K562 (cell line): ENCODE results near the gene TENM3. TPM values are rescaled to one million over a fixed set of nuclear protein-coding genes. Genes with fewer than 3 reads are reported as not detected.

Experiments
- ATAC-seq: fragments of 200-7000 bp; cut with Tn5 transposase; 3 replicates; pipeline ENCODE4 v1.9.1; 2020; ENCODE audit warnings: moderate library complexity
- BruUV-seq: library from RNA; stranded (reverse); fragments of 400-500 nt; replicated peaks from 2 replicates; lab custom pipeline; 2021; lab: Mats Ljungman, UMichigan
- CTCF ChIA-PET: fragments of 300-600 bp; formaldehyde crosslinking; extraction: SDS; loops from one replicate; lab custom pipeline; 2021; ENCODE audit warnings: low intra/inter-chr PET ratio; lab: Yijun Ruan, JAX
- POLR2A ChIA-PET: fragments of 300-600, 350-650 bp; sonication (Branson Sonifier 250); formaldehyde crosslinking; extraction: SDS; loops from one replicate; lab custom pipeline; 2021; ENCODE audit warnings: antibody characterized with exemption, inconsistent platforms; lab: Yijun Ruan, JAX
- DNase-seq, 4 experiments: peaks; one replicate each; pipeline versions ENCODE4 v3.0.0 to v3.0.0-alpha.2; 2011 to 2018; ENCODE audit warnings: low spot score in 3 of 4, mixed read lengths in 3 of 4; ENCODE audit errors: extremely low read depth in 1 of 4
- FAIRE-seq: peaks from 2 replicates; lab custom pipeline; 2011; peaks lifted over from hg19 to GRCh38; lab: Jason Lieb, UNC
- H2AFZ ChIP-seq: 2 replicates; pipeline ENCODE4 v1.6.0; 2011; ENCODE audit warnings: low read depth, low read length, control low read depth, inconsistent platforms
- H3K27ac ChIP-seq: fragments of 200-600 bp; 3 replicates; pipeline ENCODE4 v1.8.0; 2011; ENCODE audit warnings: low read depth, mild to moderate bottlenecking, control low read depth, inconsistent platforms, low read length, moderate library complexity, mixed read lengths; ENCODE audit errors: extremely low read depth
- H3K27me3 ChIP-seq, 2 experiments: fragments of 300-600 bp in 1 of 2; 2 replicates in 1 of 2; 3 replicates in 1 of 2; pipeline versions ENCODE4 v1.6.0 to v1.8.0; 2011; ENCODE audit warnings: inconsistent platforms in 2 of 2, low read length in 2 of 2, mild to moderate bottlenecking in 1 of 2, mixed read lengths in 1 of 2, moderate library complexity in 1 of 2; ENCODE audit not compliant: control insufficient read depth in 2 of 2, insufficient read depth in 2 of 2
- H3K36me3 ChIP-seq: fragments of 300-600 bp; 3 replicates; pipeline ENCODE4 v1.8.0; 2011; ENCODE audit warnings: mild to moderate bottlenecking, low read length, inconsistent platforms; ENCODE audit not compliant: control insufficient read depth, insufficient read depth
- H3K4me1 ChIP-seq, 2 experiments: fragments of 200-600 bp in 1 of 2; replicated peaks in 1 of 2; 2 replicates in 1 of 2; 3 replicates in 1 of 2; pipeline versions ENCODE4 v1.5.1 to v1.8.0; 2011; ENCODE audit warnings: inconsistent platforms in 2 of 2, low read length in 2 of 2, mild to moderate bottlenecking in 1 of 2, mixed read lengths in 1 of 2, moderate library complexity in 1 of 2; ENCODE audit not compliant: control insufficient read depth in 2 of 2, insufficient read depth in 2 of 2
- H3K4me2 ChIP-seq: 2 replicates; pipeline ENCODE4 v1.6.1; 2011; ENCODE audit warnings: low read length, control low read depth, inconsistent platforms, mixed read lengths; ENCODE audit not compliant: insufficient read depth
- H3K4me3 ChIP-seq: fragments of 200-600 bp; sonication (generic), shearing (Covaris generic); 2 replicates; pipeline ENCODE4 v1.5.1; 2016; ENCODE audit warnings: control low read depth, inconsistent platforms
- H3K79me2 ChIP-seq: fragments of 200-600 bp; 3 replicates; pipeline ENCODE4 v1.8.0; 2011; ENCODE audit warnings: low read length, inconsistent platforms; ENCODE audit not compliant: control insufficient read depth, insufficient read depth
- H3K9ac ChIP-seq, 2 experiments: 2 replicates each; pipeline versions ENCODE4 v1.6.0 to v1.6.1; 2011; ENCODE audit warnings: low read depth in 2 of 2, low read length in 2 of 2, control low read depth in 1 of 2, inconsistent platforms in 1 of 2, mild to moderate bottlenecking in 1 of 2, mixed read lengths in 1 of 2; ENCODE audit not compliant: insufficient read depth in 1 of 2
- H3K9me1 ChIP-seq: one replicate; pipeline ENCODE4 v1.6.0; 2011; ENCODE audit warnings: inconsistent platforms, mild to moderate bottlenecking, low read length, moderate library complexity; ENCODE audit not compliant: control insufficient read depth, insufficient read depth
- H3K9me3 ChIP-seq: replicated peaks from 2 replicates; pipeline ENCODE4 v1.5.1; 2011; ENCODE audit warnings: low read depth, low read length, inconsistent platforms; ENCODE audit not compliant: control insufficient read depth, insufficient read depth
- H4K20me1 ChIP-seq: replicated peaks from 2 replicates; pipeline ENCODE4 v1.6.1; 2011; ENCODE audit warnings: low read length, inconsistent platforms, mixed read lengths; ENCODE audit not compliant: control insufficient read depth, insufficient read depth
- ATF7 ChIP-seq: fragments of 450-650 bp; IDR thresholded peaks from 2 replicates; pipeline ENCODE4 v1.7.1; 2014; ENCODE audit warnings: mild to moderate bottlenecking, moderate library complexity
- BCOR ChIP-seq: fragments of 450-650 bp; IDR thresholded peaks from 2 replicates; pipeline ENCODE4 v1.6.1; 2016
- ELF1 ChIP-seq: fragments of 200-800 bp; sonication (Bioruptor generic); IDR thresholded peaks from 2 replicates; pipeline ENCODE4 v1.6.1; 2016; ENCODE audit warnings: missing genetic modification characterization, missing compliant biosample characterization
- HDGF ChIP-seq: fragments of 450-650 bp; IDR thresholded peaks from 2 replicates; pipeline ENCODE4 v1.6.1; 2016
- NCOA4 ChIP-seq: fragments of 450-650 bp; IDR thresholded peaks from 2 replicates; pipeline ENCODE4 v1.6.1; 2018; ENCODE audit warnings: mild to moderate bottlenecking; ENCODE audit not compliant: partially characterized antibody
- ZC3H8 ChIP-seq: fragments of 450-650 bp; IDR thresholded peaks from 2 replicates; pipeline ENCODE4 v1.6.1; 2017
- ZNF274 ChIP-seq: IDR thresholded peaks from 2 replicates; pipeline ENCODE4 v1.6.1; 2011; ENCODE audit warnings: low read depth, mild to moderate bottlenecking, low read length, moderate library complexity, borderline replicate concordance
- WGBS: fragments of 100-300 bp; shearing (Covaris generic); methylation state at CpG from one replicate; pipeline ENCODE4 v1.1.6; 2016; ENCODE audit warnings: low coverage, mixed read lengths; ENCODE audit not compliant: insufficient coverage; ENCODE audit errors: missing lambda C conversion rate; 5-methylcytosine and 5-hydroxymethylcytosine counted together
- in situ Hi-C: fragments of 300-500 bp; cut with MboI; formaldehyde crosslinking; loops from 4 replicates; pipeline ENCODE4 v1.15.0; 2018; ENCODE audit warnings: inconsistent platforms, mixed read lengths
- intact Hi-C: fragments of 100-400 bp; cut with micrococcal nuclease; formaldehyde crosslinking; loops from 2 replicates; pipeline ENCODE4 v1.14.2; 2022
- polyA plus RNA-seq, 8 experiments: library from polyadenylated mRNA; depleted of rRNA in 4 of 8; stranded (reverse) in 5 of 8; unstranded in 3 of 8; fragments of >200 nt; fragmentation: Nextera tagmentation in 2 of 8; fragmentation: Illumina TruSeq in 1 of 8; extraction: Ambion mirVana in 2 of 8; extraction: Trizol in 1 of 8; gene quantifications; 2 replicates each; pipeline versions ENCODE4 v1.2.1 to v1.2.3, GENCODE V29; 2011 to 2014; ENCODE audit warnings: inconsistent platforms in 1 of 8, missing spikeins in 1 of 8
- total RNA-seq, 7 experiments: library from RNA; depleted of rRNA in 6 of 7; stranded (reverse); fragments of >200 nt in 6 of 7; fragmentation: Illumina TruSeq in 2 of 7; extraction: Trizol in 2 of 7; gene quantifications; 2 replicates each; pipeline versions ENCODE4 v1.2.1 to v1.2.3, GENCODE V29; 2011 to 2021; ENCODE audit warnings: low replicate concordance in 1 of 7
- TF ChIP-seq, protein P1 (sequence below), 2 experiments: fragments of 450-650 bp; conservative IDR thresholded peaks; 2 replicates each; pipeline ENCODE4 v1.6.1; 2017; ENCODE audit warnings: mild to moderate bottlenecking in 2 of 2, moderate library complexity in 2 of 2
- TF ChIP-seq, protein P2 (sequence below): fragments of 250-450 bp; sonication (Bioruptor Pico); IDR thresholded peaks from 2 replicates; pipeline ENCODE4 v1.8.0; 2021; ENCODE audit warnings: mild to moderate bottlenecking, moderate library complexity
- TF ChIP-seq, protein P3 (sequence below): sonication (generic); formaldehyde crosslinking; IDR thresholded peaks from 2 replicates; pipeline ENCODE4 v1.8.0; 2022; ENCODE audit warnings: mild to moderate bottlenecking, missing genetic modification reagents

The TENM3 gene
- total and polyA plus RNA-seq, 9 of the 15 experiments (the other 6 are each of a cell fraction or from before 2014, with no cell fraction given): 0.01 to 0.02 TPM; not detected in 7

DNA sequence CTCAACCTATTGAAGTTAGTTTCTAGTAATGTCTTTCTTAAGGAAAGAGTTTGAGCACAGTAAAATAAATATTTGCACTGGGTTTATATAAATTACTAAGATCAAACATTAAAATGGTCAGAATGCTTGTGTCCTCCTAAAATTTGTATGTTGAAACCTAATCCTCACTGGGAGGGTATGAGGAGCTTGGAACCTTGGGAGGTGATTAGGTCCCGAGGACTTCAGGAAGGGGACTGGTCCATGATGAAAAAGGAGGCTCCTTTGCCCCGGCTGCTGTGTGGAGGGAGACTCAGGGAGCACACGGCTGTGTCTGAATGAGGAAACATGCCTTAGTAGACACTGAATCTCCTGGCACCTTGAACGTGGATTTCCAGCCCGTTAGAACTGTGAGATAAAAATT, 221.9 kb downstream of the TENM3 start:
- no peak for DNase-seq
- H4K20me1 ChIP-seq: no peaks in the 10 kb centered on the region
- POLR2A ChIA-PET: no interaction called here
- in situ Hi-C loops: loop anchor here (25.0 kb wide), 1 partner anchor 797 kb away; no protein-coding TSS in a partner anchor
- no peak for ATAC-seq
- no peaks in the 10 kb centered on the region for H3K36me3 ChIP-seq
- no peak overlapping the region for H3K4me2 ChIP-seq
- WGBS: 0% methylated on average over 5 of the region's 5 CpGs
- H3K27ac ChIP-seq: no peak overlapping the region
- no peaks in the 10 kb centered on the region for H3K79me2 ChIP-seq
- H3K4me1 ChIP-seq: no peaks in the 10 kb centered on the region
- FAIRE-seq: no peak
- intact Hi-C loops: no loop called here
- H2AFZ ChIP-seq: no peak overlapping the region
- no peaks in the 10 kb centered on the region for H3K9me3 ChIP-seq
- no peak for TF ChIP-seq BCOR
- no peak overlapping the region for H3K4me3 ChIP-seq
- no peaks in the 10 kb centered on the region for H3K9me1 ChIP-seq
- CTCF ChIA-PET: no interaction called here
- H3K9ac ChIP-seq: no peak overlapping the region
- BruUV-seq: no TSS peak
- no peaks in the 10 kb centered on the region for H3K27me3 ChIP-seq

DNA sequence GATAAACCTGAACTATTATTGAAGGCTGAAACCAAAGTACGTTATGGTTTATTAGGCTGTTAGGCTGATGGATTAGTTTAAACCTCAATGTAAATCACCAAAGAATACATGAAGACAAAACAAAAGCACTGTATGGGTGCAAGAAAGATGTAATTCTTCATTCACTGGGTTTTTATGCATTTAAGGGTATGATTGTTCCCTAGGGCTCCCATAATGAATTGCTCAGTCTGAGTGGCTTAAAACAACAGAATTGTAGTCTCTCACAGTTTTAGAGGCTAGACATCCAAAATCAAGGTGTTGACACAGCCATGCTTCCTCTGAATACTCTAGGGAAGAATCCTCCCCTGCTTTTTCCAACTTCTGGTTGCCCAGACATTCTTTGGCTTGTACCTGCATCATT, 222.8 kb downstream of the TENM3 start:
- no peak for FAIRE-seq
- Histone ChIP-seq H3K9me1 (no peaks in the 10 kb centered on the region), H3K36me3 (no peaks in the 10 kb centered on the region), H3K4me1 (no peaks in the 10 kb centered on the region), H3K9me3 (no peaks in the 10 kb centered on the region), H3K27me3 (no peaks in the 10 kb centered on the region), H3K27ac (no peak overlapping the region), H3K4me2 (no peak overlapping the region), H4K20me1 (no peaks in the 10 kb centered on the region), H3K79me2 (no peaks in the 10 kb centered on the region), H2AFZ (no peak overlapping the region), H3K4me3 (no peak overlapping the region), H3K9ac (no peak overlapping the region)
- BruUV-seq: no TSS peak
- ATAC-seq: no peak
- intact Hi-C loops: no loop called here
- in situ Hi-C loops: loop anchor here (25.0 kb wide), 1 partner anchor 796 kb away; no protein-coding TSS in a partner anchor
- ChIA-PET POLR2A (no interaction called here), CTCF (no interaction called here)
- 0% methylated on average over 1 of the region's 1 CpG for WGBS
- DNase-seq: no peak
- TF ChIP-seq, protein P1, sequence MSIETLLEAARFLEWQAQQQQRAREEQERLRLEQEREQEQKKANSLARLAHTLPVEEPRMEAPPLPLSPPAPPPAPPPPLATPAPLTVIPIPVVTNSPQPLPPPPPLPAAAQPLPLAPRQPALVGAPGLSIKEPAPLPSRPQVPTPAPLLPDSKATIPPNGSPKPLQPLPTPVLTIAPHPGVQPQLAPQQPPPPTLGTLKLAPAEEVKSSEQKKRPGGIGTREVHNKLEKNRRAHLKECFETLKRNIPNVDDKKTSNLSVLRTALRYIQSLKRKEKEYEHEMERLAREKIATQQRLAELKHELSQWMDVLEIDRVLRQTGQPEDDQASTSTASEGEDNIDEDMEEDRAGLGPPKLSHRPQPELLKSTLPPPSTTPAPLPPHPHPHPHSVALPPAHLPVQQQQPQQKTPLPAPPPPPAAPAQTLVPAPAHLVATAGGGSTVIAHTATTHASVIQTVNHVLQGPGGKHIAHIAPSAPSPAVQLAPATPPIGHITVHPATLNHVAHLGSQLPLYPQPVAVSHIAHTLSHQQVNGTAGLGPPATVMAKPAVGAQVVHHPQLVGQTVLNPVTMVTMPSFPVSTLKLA (conservative IDR thresholded peaks at IDR 0.05): no peak
- TF ChIP-seq ZC3H8 (no peak), HDGF (no peak), ELF1 (tag) (no peak), ZNF274 (no peak), NCOA4 (no peak), ATF7 (no peak)
- TF ChIP-seq, protein P2, sequence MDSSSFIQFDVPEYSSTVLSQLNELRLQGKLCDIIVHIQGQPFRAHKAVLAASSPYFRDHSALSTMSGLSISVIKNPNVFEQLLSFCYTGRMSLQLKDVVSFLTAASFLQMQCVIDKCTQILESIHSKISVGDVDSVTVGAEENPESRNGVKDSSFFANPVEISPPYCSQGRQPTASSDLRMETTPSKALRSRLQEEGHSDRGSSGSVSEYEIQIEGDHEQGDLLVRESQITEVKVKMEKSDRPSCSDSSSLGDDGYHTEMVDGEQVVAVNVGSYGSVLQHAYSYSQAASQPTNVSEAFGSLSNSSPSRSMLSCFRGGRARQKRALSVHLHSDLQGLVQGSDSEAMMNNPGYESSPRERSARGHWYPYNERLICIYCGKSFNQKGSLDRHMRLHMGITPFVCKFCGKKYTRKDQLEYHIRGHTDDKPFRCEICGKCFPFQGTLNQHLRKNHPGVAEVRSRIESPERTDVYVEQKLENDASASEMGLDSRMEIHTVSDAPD (CRISPR knock-in tag): no peak
- TF ChIP-seq, protein P3, sequence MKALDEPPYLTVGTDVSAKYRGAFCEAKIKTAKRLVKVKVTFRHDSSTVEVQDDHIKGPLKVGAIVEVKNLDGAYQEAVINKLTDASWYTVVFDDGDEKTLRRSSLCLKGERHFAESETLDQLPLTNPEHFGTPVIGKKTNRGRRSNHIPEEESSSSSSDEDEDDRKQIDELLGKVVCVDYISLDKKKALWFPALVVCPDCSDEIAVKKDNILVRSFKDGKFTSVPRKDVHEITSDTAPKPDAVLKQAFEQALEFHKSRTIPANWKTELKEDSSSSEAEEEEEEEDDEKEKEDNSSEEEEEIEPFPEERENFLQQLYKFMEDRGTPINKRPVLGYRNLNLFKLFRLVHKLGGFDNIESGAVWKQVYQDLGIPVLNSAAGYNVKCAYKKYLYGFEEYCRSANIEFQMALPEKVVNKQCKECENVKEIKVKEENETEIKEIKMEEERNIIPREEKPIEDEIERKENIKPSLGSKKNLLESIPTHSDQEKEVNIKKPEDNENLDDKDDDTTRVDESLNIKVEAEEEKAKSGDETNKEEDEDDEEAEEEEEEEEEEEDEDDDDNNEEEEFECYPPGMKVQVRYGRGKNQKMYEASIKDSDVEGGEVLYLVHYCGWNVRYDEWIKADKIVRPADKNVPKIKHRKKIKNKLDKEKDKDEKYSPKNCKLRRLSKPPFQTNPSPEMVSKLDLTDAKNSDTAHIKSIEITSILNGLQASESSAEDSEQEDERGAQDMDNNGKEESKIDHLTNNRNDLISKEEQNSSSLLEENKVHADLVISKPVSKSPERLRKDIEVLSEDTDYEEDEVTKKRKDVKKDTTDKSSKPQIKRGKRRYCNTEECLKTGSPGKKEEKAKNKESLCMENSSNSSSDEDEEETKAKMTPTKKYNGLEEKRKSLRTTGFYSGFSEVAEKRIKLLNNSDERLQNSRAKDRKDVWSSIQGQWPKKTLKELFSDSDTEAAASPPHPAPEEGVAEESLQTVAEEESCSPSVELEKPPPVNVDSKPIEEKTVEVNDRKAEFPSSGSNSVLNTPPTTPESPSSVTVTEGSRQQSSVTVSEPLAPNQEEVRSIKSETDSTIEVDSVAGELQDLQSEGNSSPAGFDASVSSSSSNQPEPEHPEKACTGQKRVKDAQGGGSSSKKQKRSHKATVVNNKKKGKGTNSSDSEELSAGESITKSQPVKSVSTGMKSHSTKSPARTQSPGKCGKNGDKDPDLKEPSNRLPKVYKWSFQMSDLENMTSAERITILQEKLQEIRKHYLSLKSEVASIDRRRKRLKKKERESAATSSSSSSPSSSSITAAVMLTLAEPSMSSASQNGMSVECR (CRISPR knock-in tag): no peak
